HG03196 (cell line): ENCODE data around the gene PARD3B.

ENCODE experiments used
- ATAC-seq: cut with Tn5 transposase; IDR thresholded peaks from one replicate; pipeline ENCODE4 v1.9.1; 2021; ENCODE audit not compliant: unreplicated experiment

Gene PARD3B

DNA sequence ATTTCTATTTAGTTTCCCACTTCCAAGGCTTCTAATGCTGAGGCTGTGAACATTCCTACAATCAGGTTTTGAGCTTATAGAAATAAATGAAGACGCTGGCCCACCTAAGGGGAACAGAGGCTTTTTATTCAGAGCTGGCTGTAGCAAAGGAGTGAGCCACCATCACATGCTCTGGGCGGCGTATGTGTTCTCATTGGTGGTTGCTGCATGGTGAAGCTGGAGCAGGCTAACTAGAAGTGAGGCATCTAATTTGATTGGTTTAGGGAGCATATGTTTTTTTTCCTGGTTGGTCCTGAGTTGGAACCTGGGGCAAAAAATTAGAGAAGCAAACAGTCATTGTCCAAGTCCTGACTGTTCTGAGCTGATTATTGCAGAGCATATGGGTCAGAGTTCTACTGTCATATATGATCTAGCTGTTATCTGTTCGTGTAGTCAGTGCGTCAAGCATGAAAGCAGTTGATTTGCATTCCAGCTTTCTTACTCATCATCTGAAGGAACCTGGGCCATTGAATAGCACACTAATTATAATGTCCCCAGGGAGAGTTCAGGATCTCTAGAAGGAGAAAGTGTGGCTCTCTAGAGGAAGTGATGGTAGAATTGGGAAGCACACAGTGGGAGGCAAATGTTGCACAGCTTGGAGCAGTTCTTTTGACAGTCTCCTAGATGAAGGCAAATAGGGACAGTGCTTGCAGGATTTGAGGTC is 279.6 kb downstream of the PARD3B start:
- no peak for ATAC-seq

DNA sequence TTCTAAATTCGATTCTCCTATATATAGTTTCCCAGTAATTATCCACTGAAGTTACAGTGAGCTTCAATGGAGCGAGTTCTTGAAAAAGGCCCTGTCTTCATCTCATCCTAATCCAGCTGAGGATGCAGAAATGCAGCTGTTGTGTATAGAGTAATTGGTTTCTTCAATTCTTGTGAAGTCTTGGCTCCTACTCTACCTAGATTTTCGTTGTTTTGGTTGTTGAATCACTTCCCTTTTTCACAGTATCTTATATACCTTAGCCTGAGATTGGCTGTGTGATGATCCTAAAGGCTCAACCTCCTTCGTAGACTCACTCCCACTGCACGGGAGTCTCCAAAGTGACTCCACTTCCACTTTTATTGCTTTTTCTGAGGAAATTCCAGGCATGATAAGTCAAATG is 280.4 kb downstream of the PARD3B start:
- no peak for ATAC-seq

DNA sequence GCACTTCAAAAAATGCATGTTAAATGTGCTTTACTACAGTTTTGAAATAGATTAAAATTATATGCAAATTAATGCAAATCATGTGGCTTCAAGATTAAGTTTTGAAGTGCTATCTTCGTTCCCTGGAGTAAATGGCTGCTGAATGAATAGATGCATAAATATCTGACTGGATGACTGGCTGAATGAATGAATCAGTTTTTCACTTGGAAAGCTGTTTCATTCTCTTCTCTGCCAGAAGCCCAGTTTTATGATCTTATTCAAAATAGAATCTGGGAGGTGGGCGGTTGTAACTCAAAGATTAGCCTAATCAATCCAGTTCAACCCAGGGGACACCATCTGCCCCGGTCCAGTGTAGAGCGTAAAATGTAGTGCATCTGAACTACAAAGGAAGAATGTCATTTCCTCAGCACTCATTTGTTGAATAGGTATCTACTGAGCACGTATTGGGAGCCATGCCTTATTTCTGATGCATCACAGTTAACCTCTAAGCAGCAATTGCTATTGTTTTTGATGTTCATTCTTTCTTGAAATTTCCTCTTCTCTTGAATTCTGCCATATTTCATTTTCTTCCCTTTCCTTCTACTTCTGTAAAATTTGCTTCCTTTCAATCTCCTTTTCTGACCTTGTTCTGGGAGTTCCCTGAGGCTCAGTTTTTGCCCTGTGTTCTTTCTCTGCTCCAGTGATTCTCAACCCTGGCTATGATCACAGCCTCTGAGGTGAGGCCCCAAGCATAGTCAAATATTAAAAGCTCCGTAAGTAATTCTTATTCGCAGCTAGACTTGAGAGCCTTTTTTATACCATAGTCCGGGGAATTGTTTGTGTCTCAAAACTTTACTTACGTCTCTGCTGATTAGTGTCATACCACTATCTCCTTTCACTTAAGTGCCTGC is 282.7 kb downstream of the PARD3B start:
- no peak for ATAC-seq

DNA sequence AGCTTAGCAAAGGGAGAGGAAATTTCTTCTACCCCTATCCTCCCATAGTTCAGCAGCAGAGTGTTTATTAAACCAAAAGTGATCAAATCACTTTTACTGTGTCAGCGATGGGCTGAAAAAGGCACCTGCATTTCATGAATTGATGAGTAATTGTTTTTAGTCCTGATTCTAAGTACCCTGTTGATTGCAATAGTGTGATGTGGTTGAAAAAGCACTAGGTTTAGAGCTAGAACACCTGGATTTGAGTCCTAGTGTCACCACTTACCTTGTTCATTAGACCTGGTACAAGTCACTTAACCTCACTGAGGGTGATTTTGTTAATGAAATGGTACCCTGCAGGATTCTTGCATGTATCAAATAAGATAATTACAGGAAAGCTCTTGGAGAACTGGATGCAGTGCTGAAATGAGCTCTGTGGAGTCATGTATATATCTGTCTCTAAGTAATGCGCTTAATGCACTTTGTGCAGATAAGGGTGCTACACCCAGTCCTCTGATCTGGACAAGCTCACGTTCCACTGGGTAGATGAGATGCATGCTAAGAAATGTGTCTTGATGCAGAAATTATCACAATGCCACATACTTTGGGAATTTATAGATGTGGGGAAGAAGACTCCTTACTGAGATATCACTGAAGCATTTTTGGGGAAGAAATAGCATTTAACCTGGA is 289.6 kb downstream of the PARD3B start:
- ATAC-seq = no peak

- ATAC-seq = no peak
Measured at GRCh38 chr2:204835786-204836185, 290.5 kb downstream of the PARD3B start.

DNA sequence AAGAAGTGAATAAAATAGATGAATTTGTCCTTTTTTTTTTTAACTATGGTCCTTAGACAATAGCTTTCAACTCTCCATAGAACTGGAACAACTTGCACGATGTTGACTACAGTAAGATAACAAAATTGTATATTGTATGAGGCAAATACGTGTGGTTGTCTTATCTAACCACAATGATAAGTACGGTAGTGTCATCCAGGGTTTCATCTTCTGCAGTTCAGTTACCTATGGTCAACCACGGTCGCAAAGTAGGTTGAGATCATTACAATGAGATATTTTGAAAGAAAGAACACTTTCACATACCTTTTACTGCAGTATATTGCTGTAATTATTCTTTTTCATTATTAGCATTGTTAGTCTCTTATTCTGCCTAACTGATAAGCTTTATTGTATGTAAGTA is 295.2 kb downstream of the PARD3B start:
- no peak for ATAC-seq

GRCh38 chr2:204842068-204842467 is 296.8 kb downstream of the PARD3B start:
- ATAC-seq = no peak

GRCh38 chr2:204842661-204843485 is 297.6 kb downstream of the PARD3B start:
- ATAC-seq = no peak

GRCh38 chr2:204846471-204846870 is 301.2 kb downstream of the PARD3B start:
- ATAC-seq = no peak

DNA sequence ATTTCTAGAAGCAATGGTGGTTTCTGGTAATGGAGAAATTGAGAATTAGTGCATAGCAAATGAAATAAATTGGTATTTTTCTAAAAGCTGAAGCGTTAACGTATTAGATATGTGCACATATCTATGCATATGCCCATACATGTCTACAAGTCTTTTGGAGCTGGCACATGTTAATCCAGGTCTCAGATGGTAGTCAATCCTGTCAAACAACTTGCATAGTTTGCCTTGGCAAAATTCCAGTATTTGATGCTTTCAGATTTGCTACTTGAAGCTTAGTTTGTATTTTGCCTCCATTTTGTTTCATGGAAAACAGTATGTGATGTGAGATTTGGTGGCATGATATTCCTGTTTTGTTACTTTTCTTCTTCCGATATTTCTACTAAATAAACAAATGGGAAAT is 304.6 kb downstream of the PARD3B start:
- no peak for ATAC-seq

GRCh38 chr2:204850581-204850980 is 305.3 kb downstream of the PARD3B start:
- no peak for ATAC-seq

DNA sequence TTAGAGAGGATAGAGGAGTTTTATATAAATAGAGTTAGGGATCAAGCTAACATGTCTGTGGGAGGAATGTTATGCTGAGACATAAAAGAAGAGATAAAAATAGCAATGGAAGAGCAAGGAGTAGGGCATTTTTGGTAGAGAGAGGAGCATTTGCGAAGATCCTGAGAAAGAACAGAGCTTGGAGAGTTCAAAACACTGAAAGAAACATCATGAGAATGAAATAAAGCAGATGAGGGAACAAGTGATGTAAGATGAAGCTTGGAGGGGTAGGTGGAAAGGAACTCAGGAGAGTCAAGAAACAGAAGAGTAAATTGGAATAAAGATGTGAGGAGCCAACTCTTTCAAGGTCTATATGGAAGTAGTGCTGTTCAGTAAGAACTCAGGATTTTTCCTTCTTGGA is 308.6 kb downstream of the PARD3B start:
- ATAC-seq = no peak

GRCh38 chr2:204860274-204860673 is 315.0 kb downstream of the PARD3B start:
- no peak for ATAC-seq

DNA sequence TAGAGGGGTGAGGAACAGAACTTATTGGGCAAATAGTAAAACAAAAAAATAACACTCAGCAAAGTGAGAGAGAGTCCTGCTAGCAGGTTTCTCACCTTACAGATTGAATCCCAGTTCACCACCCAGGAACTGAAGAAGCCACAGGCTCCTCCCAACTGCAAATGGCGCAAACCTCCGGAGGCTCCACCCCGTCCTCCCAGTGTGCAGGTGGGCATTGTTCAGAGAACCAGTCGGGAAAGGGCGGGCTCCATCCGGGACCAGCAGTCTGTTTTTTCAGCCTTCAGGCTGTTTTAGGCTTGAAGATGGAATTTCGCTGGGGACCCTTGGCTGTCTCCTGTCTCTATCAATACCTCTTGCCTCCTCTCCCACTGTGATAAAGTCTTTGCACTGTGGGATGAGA is 317.5 kb downstream of the PARD3B start:
- ATAC-seq = no peak

GRCh38 chr2:204863336-204863735 is 318.1 kb downstream of the PARD3B start:
- no peak for ATAC-seq

- no peak for ATAC-seq
Measured at GRCh38 chr2:204869132-204869823, 324.0 kb downstream of the PARD3B start.

GRCh38 chr2:204870053-204870452 is 324.8 kb downstream of the PARD3B start:
- no peak for ATAC-seq

DNA sequence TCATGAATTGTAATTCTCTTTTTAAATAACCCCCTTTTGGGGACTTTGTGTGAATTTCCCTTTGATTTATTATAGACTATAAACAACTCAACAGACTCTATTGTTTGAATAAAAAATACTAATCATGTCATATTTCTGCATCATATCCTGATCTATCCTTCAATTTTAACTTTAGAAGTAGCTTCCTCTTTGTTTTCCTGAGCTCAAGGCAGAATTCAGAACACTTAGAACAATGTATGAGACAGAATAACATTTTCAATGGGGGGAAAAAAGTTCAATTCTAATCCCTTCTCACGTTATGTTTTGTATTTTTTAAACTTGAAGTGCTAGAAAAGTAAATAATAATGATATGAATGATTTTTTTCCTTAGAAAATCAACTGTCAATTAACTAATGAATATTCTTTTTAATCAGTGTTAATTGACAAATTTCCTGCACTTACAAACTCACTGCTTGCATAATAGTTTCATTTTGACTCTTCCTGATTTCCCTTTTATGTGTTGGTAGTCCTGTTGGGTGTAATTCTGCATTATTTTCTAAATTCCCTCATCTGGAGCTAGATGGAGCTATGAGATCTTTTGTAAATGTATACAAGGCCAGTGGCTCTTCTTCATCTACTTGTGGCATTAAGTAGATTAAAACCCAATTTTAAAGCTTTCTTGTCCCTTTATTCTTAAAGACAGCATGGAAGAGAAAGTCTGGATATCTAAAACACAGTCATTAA is 326.1 kb downstream of the PARD3B start:
- no peak for ATAC-seq

GRCh38 chr2:204876311-204876710 is 331.0 kb downstream of the PARD3B start:
- ATAC-seq = no peak

DNA sequence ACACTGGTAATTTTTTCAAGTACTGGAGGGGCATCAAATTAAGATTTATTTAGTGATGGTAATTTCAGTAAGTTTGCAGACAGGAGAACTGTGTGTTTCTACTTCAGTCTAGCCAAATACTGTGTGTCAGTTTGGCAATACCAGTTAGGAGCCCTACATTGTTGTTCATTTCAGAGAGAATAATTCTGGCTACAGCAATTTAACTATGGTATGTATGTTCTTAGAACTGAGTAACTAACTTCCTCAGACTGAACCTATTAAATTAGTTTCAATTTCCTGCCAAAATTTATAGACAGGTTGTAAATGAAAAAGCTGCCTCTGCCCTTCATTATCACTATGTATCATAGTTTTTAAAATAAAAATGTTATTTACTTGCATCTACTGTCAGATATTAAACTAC is 332.4 kb downstream of the PARD3B start:
- ATAC-seq = no peak
